HK-2 (cell line): ENCODE data around the gene DLL4.

Experiments used
- DNase-seq: peaks from one replicate; pipeline ENCODE4 v3.0.0-alpha.2; 2018; ENCODE audit not compliant: unreplicated experiment

Gene DLL4

DNA sequence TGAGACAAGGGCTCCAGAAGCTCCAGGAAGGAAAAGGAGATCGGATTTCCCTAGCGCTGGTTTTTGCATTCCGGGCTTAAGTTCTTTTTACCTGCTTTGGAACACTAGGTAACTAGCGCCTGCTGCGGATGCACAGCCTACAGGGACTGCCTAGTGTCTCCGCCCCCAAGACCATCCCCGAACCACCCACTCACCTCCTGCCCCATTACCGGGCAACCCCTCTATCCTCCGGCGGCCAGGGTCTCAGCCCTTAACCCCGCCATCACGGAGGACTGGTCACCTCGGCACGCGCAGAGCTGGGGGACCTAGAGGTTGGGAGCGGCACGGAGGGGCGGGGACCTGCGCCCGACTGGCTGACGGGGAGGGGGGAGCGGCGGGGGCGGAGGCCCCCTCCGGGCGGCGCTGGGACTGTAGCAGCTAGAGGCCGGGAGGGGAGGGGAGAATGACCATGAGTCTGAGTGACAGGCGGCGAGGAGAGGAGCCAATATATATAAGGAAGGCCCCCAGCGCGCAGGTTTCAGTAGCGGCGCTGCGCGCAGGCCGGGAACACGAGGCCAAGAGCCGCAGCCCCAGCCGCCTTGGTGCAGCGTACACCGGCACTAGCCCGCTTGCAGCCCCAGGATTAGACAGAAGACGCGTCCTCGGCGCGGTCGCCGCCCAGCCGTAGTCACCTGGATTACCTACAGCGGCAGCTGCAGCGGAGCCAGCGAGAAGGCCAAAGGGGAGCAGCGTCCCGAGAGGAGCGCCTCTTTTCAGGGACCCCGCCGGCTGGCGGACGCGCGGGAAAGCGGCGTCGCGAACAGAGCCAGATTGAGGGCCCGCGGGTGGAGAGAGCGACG lies at the start of gene DLL4:
DLL4 (plus strand) TSS at position 520 of the 839 bp plus-strand sequence. CDS start 329 bp downstream, outside the sequence.
- DNase-seq = peak; percentile 55

DNA sequence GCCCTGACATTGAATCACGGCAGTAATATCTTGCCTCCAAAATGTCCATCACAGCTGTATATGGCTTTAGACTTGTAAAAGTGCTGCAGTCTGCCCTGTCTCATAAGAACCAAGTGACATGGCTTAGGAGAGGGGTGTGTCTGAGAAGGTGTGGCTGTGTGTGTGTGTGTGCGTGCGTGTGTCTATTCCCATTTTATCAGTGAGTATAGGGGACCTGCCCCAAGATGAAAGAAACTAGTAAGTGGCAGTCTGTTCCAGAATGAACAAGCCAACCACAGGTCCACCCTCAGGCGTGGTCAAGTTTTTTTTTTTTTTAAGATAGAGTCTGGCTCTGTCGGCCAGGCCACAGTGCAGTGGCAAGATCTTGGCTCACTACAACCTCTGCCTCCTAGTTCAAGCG lies 49.5 kb upstream of the DLL4 start:
- no peak for DNase-seq

DNA sequence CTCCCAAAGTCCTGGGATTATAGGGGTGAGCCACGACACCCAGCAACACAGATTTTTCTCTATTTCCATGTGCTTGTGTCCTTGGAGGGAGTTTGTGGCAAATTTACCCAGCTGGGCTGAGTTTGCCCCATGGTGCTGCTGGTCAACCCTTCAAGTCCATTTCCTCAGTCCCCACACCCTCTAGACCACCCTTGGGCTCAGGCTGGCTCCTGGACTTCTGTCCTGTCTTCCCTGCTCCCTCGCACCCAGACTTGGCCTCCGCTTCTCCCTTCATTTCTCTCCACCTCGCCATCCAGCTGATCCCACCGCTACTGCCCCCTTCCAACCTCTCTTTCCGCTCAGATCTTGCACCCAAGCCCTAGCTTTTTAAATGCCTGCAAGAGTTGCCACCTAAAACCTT lies 47.8 kb upstream of the DLL4 start:
- DNase-seq = no peak

DNA sequence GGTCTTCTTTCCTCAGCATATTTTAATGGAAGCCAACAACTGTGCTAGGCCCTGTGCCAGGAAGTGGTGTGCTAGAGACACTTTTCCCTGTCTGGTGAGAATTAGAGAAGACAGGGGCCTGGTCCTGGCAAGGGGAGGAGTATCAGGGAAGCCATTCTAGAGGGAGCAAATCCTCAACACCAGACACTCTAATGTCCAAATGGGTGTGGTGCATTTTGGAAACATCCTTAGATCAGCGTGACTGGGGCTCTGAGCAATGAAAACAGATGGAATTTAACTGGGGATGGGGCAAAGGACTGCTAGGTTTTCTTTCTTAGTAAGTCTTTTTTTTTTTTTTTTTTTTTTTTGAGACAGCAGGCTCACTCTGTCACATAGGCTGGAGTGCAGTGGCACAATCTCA lies 42.6 kb upstream of the DLL4 start:
- DNase-seq = no peak

DNA sequence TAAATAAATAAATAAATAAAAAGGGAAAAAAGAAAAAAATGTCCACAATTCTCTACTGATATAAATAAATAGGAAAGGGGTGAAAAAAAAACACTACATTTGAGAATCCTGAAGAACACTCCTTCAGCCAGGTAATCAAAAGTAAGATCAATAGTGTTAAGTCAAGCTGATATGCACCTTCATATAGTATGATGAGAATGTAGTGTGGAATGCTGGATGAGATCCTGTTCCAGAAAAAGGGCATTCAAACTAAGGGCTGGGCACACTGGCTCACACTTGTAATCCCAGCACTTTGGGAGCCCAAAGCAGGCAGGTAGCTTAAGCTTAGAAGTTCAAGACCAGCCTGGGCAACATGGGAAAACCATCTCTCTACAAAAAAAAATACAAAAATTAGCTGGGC lies 40.0 kb upstream of the DLL4 start:
- DNase-seq = no peak

DNA sequence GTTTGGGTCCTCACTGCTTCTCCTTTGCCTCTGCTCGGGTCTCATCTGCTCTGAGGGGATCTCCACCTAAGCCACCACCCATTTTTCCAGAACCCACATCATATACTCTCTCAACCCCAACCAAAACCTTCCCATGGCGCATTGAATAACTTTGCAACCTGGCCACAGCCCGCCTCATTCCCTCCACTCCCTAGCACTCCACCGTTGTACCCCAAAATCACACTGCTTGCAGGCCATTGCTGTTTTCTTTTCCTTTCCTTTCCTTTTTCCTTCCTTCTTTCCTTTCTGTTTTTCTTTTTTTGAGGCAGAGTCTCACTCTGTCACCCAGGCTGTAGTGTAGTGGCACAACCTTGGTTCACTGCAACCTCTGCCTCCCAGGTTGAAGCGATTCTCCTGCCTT lies 38.0 kb upstream of the DLL4 start:
- no peak for DNase-seq

DNA sequence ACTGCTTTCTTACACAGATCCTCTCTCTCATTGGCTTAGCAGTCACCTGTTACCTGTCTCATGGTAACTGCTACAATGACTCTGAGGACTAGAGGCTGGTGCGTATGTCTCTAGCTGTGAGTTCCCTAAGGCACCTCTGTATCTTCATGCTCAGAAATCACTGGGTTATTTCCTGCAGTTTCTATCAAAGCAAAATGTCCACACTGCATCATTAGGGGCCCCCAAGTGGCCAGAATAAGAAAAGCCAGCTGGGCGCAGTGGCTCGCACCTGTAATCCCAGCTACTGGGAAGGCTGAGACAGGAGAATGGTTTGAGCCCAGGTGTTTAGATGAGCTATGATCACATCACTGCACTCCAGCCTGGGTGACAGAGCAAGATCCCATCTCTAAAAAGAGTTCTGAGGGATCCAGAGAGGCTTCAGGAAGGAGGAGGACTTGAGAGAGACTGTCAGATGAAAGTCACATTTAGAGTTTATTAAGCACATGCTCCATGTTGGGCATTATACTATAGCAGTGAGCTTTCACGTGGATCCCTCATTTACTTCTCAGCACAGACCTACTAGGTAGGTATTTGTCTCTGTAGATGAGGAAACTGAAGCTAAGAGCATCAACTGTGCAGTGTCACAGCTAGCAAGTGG lies 37.2 kb upstream of the DLL4 start:
- DNase-seq = no peak

DNA sequence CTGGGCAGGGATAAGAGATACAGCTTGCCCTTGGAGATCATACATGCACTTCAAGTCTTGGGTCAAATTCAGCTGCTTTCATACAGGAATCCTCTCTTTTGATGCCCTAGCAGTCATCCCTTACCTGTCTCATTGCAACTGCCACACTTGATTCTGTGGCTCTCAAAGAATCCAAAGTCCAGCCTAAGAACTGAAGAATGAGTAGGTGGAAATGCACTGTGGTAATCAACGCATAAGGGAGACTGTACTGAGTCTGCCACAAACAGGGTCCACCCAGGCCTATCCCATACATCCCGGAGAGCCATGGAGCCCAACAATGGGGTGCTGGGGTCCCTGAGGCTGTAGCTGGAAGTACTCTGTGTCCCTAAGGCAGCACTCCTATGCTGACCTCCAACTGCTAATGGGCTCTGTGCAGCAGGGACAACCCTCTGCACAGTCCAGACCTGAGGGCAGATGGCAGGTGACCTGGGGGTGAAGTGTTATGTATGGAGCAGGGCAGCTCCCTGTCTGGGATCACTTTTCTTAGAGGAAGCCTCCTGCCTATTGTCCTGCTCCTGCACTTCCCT lies 36.6 kb upstream of the DLL4 start:
- no peak for DNase-seq

DNA sequence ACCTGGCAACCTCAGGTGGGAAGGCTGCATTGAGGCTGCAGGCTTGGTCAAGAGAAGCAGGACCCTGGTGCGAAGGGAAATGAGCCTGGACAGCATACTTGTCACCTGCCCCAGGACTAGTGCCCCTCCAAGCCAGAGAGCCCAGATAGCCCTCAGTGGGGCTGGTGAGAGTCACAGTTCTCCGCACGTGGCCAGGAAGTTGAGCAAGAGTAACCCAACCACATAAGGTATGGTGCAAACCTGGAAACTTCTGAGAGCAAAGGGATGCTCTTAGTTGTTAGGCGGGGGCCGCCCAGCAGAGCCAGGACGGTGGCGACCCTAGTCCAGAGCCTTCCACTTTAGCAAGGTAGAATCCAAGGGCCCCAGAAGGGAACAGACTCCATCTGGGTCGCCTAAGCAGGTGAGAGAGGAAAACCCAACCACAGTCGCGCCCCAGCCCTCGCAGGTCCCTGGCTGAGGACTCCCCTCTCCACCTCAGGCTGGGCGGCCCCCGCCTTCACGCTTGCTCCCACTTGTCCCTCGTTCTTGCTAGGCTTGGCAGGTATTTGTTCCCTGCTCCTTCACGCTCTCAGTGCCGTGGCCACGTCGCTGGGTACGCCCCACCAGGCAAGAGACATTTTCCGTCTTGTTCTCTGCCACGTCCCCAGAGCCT lies 36.0 kb upstream of the DLL4 start:
- DNase-seq = no peak

DNA sequence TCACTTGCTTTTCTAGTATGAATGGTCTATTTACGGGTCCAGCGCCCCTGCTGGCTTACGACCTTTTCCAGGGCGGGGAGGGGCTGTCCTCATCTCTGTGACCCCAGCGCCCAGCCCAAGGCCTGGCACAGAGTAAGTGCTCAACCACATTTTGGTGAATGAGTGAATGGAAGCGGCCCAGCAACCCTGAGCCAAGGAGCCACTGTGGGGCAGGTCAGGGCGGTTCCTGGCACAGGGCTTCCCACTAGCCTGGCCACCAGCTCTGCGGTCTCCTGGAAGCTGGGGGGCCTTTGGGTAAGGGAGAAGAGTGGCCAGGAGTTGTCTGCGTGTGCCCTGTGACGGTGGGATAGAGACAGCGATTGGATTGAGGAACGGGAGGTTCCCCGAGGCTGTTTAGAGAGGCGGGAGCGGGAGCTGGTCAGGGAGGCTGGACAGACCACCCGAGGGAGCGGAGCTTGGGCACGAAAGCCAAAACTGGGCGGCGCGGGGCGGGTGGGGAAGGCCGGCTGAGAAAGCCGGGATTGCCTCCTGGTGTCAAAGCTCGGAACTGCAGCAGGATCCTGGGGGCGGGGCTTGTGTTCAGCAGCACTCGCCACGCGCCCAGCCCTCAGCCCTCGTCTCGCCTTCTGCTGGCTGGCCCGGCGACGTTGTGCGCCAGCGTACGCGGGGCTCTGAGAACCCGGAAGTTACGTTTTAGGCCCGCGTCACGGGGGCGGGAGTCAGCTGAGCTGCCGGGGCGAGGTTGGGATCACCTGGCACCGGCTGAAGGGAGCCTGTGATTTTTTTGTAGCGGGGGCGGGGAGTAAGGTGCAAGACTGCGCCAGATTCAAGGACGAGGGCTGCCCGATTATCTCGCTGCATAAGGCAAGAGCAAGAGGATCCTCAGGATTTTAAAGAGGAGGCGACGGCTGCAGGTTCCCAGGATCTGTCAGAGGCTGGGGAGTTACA lies 35.1 kb upstream of the DLL4 start, which contains the start of gene VPS18:
VPS18 (plus strand) TSS at position 718 of the 948 bp plus-strand sequence. CDS start 319 bp downstream, outside the sequence.
- peak; percentile 93 for DNase-seq

DNA sequence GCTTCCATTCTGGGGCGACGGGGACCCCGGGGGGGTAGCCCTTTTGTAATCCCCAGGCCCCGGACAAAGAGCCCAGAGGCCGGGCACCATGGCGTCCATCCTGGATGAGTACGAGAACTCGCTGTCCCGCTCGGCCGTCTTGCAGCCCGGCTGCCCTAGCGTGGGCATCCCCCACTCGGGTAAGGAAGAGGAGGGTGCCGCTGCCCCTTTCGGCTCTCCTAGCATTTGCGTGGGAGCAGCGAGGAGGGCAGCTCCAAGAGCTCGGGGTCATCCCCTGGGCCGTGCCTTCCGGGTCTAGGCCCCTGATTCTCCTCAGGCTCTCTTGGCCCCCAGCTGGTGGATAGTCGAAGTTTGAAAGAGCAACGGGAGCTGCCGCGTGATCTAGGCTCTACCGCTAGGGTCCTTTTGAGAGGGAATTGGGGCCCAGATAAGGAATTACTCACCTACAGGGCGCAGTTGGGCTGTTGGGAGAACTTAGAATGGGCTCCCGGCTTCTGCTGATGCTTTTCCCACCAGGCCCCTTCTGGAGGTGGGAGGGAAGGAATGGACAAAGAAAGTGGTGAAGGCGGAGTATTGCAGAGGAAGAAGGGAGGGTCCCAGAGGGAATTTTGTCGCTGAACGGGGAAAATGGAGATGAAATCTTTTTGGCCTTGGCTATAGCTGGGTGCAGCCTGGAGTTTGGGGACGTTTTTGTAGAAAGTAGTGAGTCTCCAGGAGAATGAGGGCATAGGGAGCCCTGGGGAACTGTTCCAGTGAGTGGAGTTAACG lies 34.3 kb upstream of the DLL4 start:
- DNase-seq = peak; percentile 66

DNA sequence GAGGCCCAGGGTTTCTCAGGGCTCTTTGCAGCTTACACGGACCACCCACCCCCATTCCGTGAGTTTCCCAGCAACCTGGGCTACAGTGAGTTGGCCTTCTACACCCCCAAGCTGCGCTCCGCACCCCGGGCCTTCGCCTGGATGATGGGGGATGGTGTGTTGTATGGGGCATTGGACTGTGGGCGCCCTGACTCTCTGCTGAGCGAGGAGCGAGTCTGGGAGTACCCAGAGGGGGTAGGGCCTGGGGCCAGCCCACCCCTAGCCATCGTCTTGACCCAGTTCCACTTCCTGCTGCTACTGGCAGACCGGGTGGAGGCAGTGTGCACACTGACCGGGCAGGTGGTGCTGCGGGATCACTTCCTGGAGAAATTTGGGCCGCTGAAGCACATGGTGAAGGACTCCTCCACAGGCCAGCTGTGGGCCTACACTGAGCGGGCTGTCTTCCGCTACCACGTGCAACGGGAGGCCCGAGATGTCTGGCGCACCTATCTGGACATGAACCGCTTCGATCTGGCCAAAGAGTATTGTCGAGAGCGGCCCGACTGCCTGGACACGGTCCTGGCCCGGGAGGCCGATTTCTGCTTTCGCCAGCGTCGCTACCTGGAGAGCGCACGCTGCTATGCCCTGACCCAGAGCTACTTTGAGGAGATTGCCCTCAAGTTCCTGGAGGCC lies 29.5 kb upstream of the DLL4 start:
- DNase-seq = no peak

DNA sequence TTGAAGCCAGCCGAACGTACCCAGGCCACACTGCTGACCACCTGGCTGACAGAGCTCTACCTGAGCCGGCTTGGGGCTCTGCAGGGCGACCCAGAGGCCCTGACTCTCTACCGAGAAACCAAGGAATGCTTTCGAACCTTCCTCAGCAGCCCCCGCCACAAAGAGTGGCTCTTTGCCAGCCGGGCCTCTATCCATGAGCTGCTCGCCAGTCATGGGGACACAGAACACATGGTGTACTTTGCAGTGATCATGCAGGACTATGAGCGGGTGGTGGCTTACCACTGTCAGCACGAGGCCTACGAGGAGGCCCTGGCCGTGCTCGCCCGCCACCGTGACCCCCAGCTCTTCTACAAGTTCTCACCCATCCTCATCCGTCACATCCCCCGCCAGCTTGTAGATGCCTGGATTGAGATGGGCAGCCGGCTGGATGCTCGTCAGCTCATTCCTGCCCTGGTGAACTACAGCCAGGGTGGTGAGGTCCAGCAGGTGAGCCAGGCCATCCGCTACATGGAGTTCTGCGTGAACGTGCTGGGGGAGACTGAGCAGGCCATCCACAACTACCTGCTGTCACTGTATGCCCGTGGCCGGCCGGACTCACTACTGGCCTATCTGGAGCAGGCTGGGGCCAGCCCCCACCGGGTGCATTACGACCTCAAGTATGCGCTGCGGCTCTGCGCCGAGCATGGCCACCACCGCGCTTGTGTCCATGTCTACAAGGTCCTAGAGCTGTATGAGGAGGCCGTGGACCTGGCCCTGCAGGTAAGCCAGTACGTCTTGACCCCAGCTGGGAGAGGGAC lies 28.7 kb upstream of the DLL4 start:
- no peak for DNase-seq

DNA sequence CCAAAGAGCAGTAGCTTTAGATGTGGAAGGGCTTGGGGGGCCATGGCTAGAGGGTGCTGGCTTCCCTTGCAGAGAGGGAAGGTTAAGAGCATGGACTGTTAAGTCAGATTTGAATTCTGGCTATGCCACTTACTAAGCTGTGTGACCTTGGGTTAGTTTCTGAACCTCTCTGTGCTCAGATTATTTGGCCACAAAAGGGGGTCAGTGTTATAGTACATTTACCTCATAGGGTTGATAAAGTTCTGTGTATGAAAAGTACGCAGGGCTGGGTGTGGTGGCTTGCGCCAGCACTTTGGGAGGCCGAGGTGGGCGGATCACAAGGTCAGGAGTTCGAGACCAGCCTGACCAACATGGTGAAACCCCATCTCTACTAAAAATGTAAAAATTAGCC lies 28.1 kb upstream of the DLL4 start:
- no peak for DNase-seq

DNA sequence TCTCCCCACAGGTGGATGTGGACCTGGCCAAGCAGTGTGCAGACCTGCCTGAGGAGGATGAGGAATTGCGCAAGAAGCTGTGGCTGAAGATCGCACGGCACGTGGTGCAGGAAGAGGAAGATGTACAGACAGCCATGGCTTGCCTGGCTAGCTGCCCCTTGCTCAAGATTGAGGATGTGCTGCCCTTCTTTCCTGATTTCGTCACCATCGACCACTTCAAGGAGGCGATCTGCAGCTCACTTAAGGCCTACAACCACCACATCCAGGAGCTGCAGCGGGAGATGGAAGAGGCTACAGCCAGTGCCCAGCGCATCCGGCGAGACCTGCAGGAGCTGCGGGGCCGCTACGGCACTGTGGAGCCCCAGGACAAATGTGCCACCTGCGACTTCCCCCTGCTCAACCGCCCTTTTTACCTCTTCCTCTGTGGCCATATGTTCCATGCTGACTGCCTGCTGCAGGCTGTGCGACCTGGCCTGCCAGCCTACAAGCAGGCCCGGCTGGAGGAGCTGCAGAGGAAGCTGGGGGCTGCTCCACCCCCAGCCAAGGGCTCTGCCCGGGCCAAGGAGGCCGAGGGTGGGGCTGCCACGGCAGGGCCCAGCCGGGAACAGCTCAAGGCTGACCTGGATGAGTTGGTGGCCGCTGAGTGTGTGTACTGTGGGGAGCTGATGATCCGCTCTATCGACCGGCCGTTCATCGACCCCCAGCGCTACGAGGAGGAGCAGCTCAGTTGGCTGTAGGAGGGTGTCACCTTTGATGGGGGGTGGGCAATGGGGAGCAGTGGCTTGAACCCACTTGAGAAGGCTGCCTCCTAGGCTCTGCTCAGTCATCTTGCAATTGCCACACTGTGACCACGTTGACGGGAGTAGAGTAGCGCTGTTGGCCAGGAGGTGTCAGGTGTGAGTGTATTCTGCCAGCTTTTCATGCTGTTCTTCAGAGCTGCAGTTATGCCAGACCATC lies 26.3 kb upstream of the DLL4 start:
- no peak for DNase-seq

DNA sequence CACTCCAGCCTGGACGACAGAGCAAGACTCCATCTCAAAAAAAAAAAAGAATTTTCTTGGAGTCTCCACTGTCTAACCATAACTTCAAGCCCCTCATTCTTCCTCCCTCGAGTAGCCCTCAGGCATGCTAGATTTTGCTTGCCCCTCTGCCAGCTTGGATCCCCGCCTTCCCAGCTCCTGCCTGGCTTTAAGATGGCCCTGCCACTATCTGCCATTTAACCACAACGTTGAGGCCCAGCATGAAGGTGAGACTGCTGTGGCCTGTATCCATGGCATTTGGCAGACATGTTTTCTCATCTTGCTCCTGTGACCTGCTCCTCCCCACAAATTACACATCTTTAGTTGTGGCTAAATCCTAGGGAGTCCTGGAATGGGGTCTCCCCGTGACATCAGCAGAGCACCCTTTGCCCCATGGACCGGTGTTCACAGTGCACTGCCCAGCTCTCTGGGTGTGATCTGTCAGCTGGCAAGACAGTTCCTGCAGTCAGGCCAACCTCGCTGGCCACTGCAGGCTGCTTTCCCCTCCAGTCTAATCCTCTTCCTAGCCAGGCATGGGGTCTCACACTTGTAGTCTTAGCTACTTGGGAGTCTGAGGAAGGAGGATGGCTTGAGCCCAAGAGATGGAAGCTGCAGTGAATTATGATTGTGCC lies 24.5 kb upstream of the DLL4 start:
- DNase-seq = no peak
